A673 (cell line): Measurements from ENCODE around the gene RASA2. TPM values are rescaled to one million over a fixed set of nuclear protein-coding genes. Genes with fewer than 3 reads are reported as not detected.

Experiments used
- BruUV-seq: library from RNA; stranded (reverse); fragments of 400-500 nt; replicated peaks from 2 replicates; lab custom pipeline; 2021; lab: Mats Ljungman, UMichigan
- CTCF ChIA-PET: fragments of 300-600 bp; sonication (Branson Sonifier 250); formaldehyde crosslinking; loops from one replicate; lab custom pipeline; 2022; ENCODE audit warnings: antibody characterized with exemption; lab: Charles Lee
- POLR2A ChIA-PET: fragments of 300-600 bp; sonication (Branson Sonifier 250); formaldehyde crosslinking; loops from one replicate; lab custom pipeline; 2022; ENCODE audit warnings: antibody characterized with exemption; ENCODE audit not compliant: low non-redundant PET; lab: Charles Lee
- DNase-seq: peaks from one replicate; pipeline ENCODE4 v3.0.0-alpha.2; 2015; ENCODE audit warnings: low spot score
- H3K27ac ChIP-seq: fragments of 200-600 bp; sonication (generic); 2 replicates; pipeline ENCODE4 v1.5.1; 2016; ENCODE audit warnings: mixed run types, low read depth, mild to moderate bottlenecking, mixed read lengths, antibody characterized with exemption, low read length; ENCODE audit not compliant: poor library complexity, severe bottlenecking
- H3K27me3 ChIP-seq: fragments of 200-600 bp; sonication (generic); replicated peaks from 2 replicates; pipeline ENCODE4 v1.6.1; 2017; ENCODE audit warnings: mixed run types, low read depth, mild to moderate bottlenecking, mixed read lengths, antibody characterized with exemption, low read length; ENCODE audit not compliant: insufficient read depth, poor library complexity
- H3K36me3 ChIP-seq: fragments of 200-600 bp; sonication (generic); 2 replicates; pipeline ENCODE4 v1.6.1; 2016; ENCODE audit warnings: mixed run types, mild to moderate bottlenecking, mixed read lengths, antibody characterized with exemption, low read length; ENCODE audit not compliant: insufficient read depth, poor library complexity, severe bottlenecking
- H3K4me1 ChIP-seq: fragments of 200-600 bp; sonication (generic); 2 replicates; pipeline ENCODE4 v1.6.1; 2017; ENCODE audit warnings: mixed run types, mild to moderate bottlenecking, mixed read lengths, antibody characterized with exemption, low read length; ENCODE audit not compliant: insufficient read depth, poor library complexity, severe bottlenecking
- H3K4me3 ChIP-seq: fragments of 200-600 bp; sonication (generic); 2 replicates; pipeline ENCODE4 v1.5.1; 2016; ENCODE audit warnings: low read depth, mixed run types, mild to moderate bottlenecking, mixed read lengths, low read length; ENCODE audit not compliant: poor library complexity, severe bottlenecking
- H3K9me3 ChIP-seq: fragments of 200-600 bp; sonication (generic); 2 replicates; pipeline ENCODE4 v1.6.1; 2016; ENCODE audit warnings: mixed run types, low read depth, mild to moderate bottlenecking, mixed read lengths, antibody characterized with exemption, low read length; ENCODE audit not compliant: poor library complexity, severe bottlenecking
- CTCF ChIP-seq: fragments of 300-800, 200-600 bp; sonication (generic); conservative IDR thresholded peaks from 2 replicates; pipeline ENCODE4 v1.5.1; 2017; ENCODE audit warnings: low read depth, mild to moderate bottlenecking, antibody characterized with exemption, low read length, moderate library complexity, mixed read lengths
- EZH2 ChIP-seq: fragments of 200-600 bp; sonication (generic); IDR thresholded peaks from 2 replicates; pipeline ENCODE4 v1.6.1; 2017; ENCODE audit warnings: borderline replicate concordance, low read depth, mild to moderate bottlenecking, mixed read lengths, antibody characterized with exemption, low read length; ENCODE audit not compliant: poor library complexity, severe bottlenecking
- intact Hi-C: fragments of 100-400 bp; cut with micrococcal nuclease; formaldehyde crosslinking; loops from one replicate; pipeline ENCODE4 v1.10.0; 2022; ENCODE audit not compliant: unreplicated experiment
- total RNA-seq: library from RNA; stranded (reverse); gene quantifications from 2 replicates; pipeline ENCODE4 v1.2.3, GENCODE V29; 2021

Gene RASA2
- total RNA-seq, 1 experiment from 2014 or later: 17.1 TPM

- Histone ChIP-seq H3K9me3 (no peaks in the 10 kb centered on the region), H3K27me3 (no peaks in the 10 kb centered on the region), H3K4me3 (no peak overlapping the region), H3K27ac (no peak overlapping the region), H3K4me1 (no peaks in the 10 kb centered on the region), H3K36me3 (no peaks in the 10 kb centered on the region)
- TF ChIP-seq CTCF: no peak
- TF ChIP-seq EZH2: no peak
- CTCF ChIA-PET: no interaction called here
- POLR2A ChIA-PET: no interaction called here
- intact Hi-C loops: no loop called here
- no TSS peak for BruUV-seq
- no peak for DNase-seq
Measured at GRCh38 chr3:141507392-141508066, 20.7 kb downstream of the RASA2 start.

GRCh38 chr3:141508067-141508436 lies 21.2 kb downstream of the RASA2 start:
- ChIA-PET POLR2A (no interaction called here), CTCF (no interaction called here)
- no peak for DNase-seq
- H3K36me3 ChIP-seq: no peaks in the 10 kb centered on the region
- no peak for TF ChIP-seq EZH2
- no peak for TF ChIP-seq CTCF
- no peak overlapping the region for H3K27ac ChIP-seq
- BruUV-seq: no TSS peak
- no peak overlapping the region for H3K4me3 ChIP-seq
- no peaks in the 10 kb centered on the region for H3K9me3 ChIP-seq
- intact Hi-C loops: no loop called here
- no peaks in the 10 kb centered on the region for H3K27me3 ChIP-seq
- H3K4me1 ChIP-seq: no peaks in the 10 kb centered on the region

GRCh38 chr3:141511361-141511760 lies 24.5 kb downstream of the RASA2 start:
- H3K4me1 ChIP-seq: no peaks in the 10 kb centered on the region
- BruUV-seq: no TSS peak
- H3K36me3 ChIP-seq: peaks cover 9% of the 10 kb centered on the region
- no peaks in the 10 kb centered on the region for H3K9me3 ChIP-seq
- H3K27ac ChIP-seq: no peak overlapping the region
- intact Hi-C loops: no loop called here
- no peak for DNase-seq
- TF ChIP-seq CTCF (no peak), EZH2 (no peak)
- POLR2A ChIA-PET: no interaction called here
- no peak overlapping the region for H3K4me3 ChIP-seq
- no peaks in the 10 kb centered on the region for H3K27me3 ChIP-seq
- CTCF ChIA-PET: no interaction called here
